Inflammatory macrophage treated with lipopolysaccharide for 1 hour (primary cell): ENCODE measurements around the gene USP6.
"Not testable (repeated sequence)": the region's sequence is repeated elsewhere in the genome, so short reads cannot be mapped to it uniquely, and the experiment has no call there.

Experiments
- DNase-seq, 2 donors: peaks; one replicate each; pipeline ENCODE4 v3.0.0-alpha.2; 2020 to 2022

USP6 gene

GRCh38 chr17:5115673-5116651 lies at the start of gene USP6:
TSS of gene USP6 (plus strand) at chr17:5116032. CDS start at chr17:5130368, 14,336 bp downstream.
- DNase-seq, result no peak

GRCh38 chr17:5068236-5068635 lies 47.6 kb upstream of the USP6 start:
- DNase-seq, result no peak

GRCh38 chr17:5069724-5070123 lies 46.1 kb upstream of the USP6 start:
- no peak for DNase-seq

- not testable (repeated sequence) for DNase-seq
Measured at GRCh38 chr17:5075472-5075871, 40.4 kb upstream of the USP6 start.

- DNase-seq, result not testable (repeated sequence)
Measured at GRCh38 chr17:5077275-5077674, 38.6 kb upstream of the USP6 start.

GRCh38 chr17:5077781-5078105 lies 38.1 kb upstream of the USP6 start:
- no peak for DNase-seq

GRCh38 chr17:5078106-5079028 lies 37.5 kb upstream of the USP6 start, which contains the start of gene ZFP3:
TSS of gene ZFP3 (plus strand) at chr17:5078467. CDS start at chr17:5091505, 13,038 bp downstream.
- peak; percentile 76 to 78 for DNase-seq

- DNase-seq, result no peak
Measured at GRCh38 chr17:5080591-5080990, 35.2 kb upstream of the USP6 start.

- DNase-seq, result no peak
Measured at GRCh38 chr17:5092218-5093010, 23.4 kb upstream of the USP6 start.

GRCh38 chr17:5096731-5097100 lies 19.1 kb upstream of the USP6 start:
- DNase-seq, result peak in 1 of 2 donors; percentile 6

- no peak for DNase-seq
Measured at GRCh38 chr17:5097101-5097834, 18.6 kb upstream of the USP6 start.

- no peak for DNase-seq
Measured at GRCh38 chr17:5099271-5099670, 16.6 kb upstream of the USP6 start.

- no peak for DNase-seq
Measured at GRCh38 chr17:5100832-5101231, 15.0 kb upstream of the USP6 start.

GRCh38 chr17:5110816-5111215 lies 5.0 kb upstream of the USP6 start:
- peak; percentile 12 to 14 for DNase-seq

GRCh38 chr17:5111402-5112204 lies 4.2 kb upstream of the USP6 start, which contains the start of gene ZNF232:
TSS of gene ZNF232 (minus strand) at chr17:5111878. CDS start at chr17:5111822, 56 bp downstream.
- DNase-seq, result peak; percentile 93 to 98

- DNase-seq, result no peak
Measured at GRCh38 chr17:5118219-5118618, 2.4 kb downstream of the USP6 start.

GRCh38 chr17:5120036-5120435 lies 4.2 kb downstream of the USP6 start:
- no peak for DNase-seq

GRCh38 chr17:5120436-5121185 lies 4.8 kb downstream of the USP6 start:
- not testable (repeated sequence) for DNase-seq

GRCh38 chr17:5121186-5121841 lies 5.5 kb downstream of the USP6 start:
- DNase-seq, result no peak
